NCI-H2107 (cell line): ENCODE measurements around the gene PPP4C.

Experiments
- DNase-seq: peaks from one replicate; lab custom pipeline; 2025; lab: John Stamatoyannopoulos, UW

The PPP4C gene

GRCh38 chr16:30082545-30083090, 6.8 kb downstream of the PPP4C start:
- DNase-seq = no peak

GRCh38 chr16:30083216-30084055, 7.6 kb downstream of the PPP4C start:
- no peak for DNase-seq

- DNase-seq = no peak
Observed at GRCh38 chr16:30084096-30084815, 8.5 kb downstream of the PPP4C start.

GRCh38 chr16:30084816-30085159, 9.0 kb downstream of the PPP4C start:
- no peak for DNase-seq

- DNase-seq = no peak
Observed at GRCh38 chr16:30085247-30085646, 9.5 kb downstream of the PPP4C start.

GRCh38 chr16:30085820-30086219, 10.0 kb downstream of the PPP4C start:
- no peak for DNase-seq

GRCh38 chr16:30086291-30087140, 10.7 kb downstream of the PPP4C start:
- DNase-seq = no peak

GRCh38 chr16:30087181-30087898, 11.5 kb downstream of the PPP4C start:
- no peak for DNase-seq

GRCh38 chr16:30088237-30088831, 12.5 kb downstream of the PPP4C start:
- DNase-seq = no peak

- DNase-seq = no peak
Observed at GRCh38 chr16:30088832-30089624, 13.2 kb downstream of the PPP4C start.

GRCh38 chr16:30090610-30091331, 15.0 kb downstream of the PPP4C start:
- DNase-seq = no peak

GRCh38 chr16:30091474-30092372, 15.9 kb downstream of the PPP4C start, which contains the start of gene TBX6:
TBX6 (minus strand) TSS chr16:30091924; CDS start chr16:30091193, 731 bp downstream.
- peak; percentile 82 for DNase-seq

GRCh38 chr16:30092373-30093010, 16.7 kb downstream of the PPP4C start:
- DNase-seq = peak; percentile 23

- no peak for DNase-seq
Observed at GRCh38 chr16:30094541-30095165, 18.9 kb downstream of the PPP4C start.

GRCh38 chr16:30095166-30096078, 19.6 kb downstream of the PPP4C start:
- no peak for DNase-seq

GRCh38 chr16:30096105-30096861, 20.5 kb downstream of the PPP4C start, which contains the start of gene YPEL3:
YPEL3 (minus strand) TSS chr16:30096213; CDS start chr16:30095482, 731 bp downstream.
- peak; percentile 51 for DNase-seq
